ENCODE results near the gene FAM168B. TPM values are rescaled to one million over a fixed set of nuclear protein-coding genes. Genes with fewer than 3 reads are reported as not detected.
A peak's percentile ranks its signal among the peaks of the same experiment; 100 is the strongest.
"Not testable (repeated sequence)": the region's sequence is repeated elsewhere in the genome, so short reads cannot be mapped to it uniquely, and the experiment has no call there.

The FAM168B gene, protein sequence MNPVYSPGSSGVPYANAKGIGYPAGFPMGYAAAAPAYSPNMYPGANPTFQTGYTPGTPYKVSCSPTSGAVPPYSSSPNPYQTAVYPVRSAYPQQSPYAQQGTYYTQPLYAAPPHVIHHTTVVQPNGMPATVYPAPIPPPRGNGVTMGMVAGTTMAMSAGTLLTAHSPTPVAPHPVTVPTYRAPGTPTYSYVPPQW
- total RNA-seq, result 10 to 100 TPM; 61.5 to 69.9 TPM

DNA sequence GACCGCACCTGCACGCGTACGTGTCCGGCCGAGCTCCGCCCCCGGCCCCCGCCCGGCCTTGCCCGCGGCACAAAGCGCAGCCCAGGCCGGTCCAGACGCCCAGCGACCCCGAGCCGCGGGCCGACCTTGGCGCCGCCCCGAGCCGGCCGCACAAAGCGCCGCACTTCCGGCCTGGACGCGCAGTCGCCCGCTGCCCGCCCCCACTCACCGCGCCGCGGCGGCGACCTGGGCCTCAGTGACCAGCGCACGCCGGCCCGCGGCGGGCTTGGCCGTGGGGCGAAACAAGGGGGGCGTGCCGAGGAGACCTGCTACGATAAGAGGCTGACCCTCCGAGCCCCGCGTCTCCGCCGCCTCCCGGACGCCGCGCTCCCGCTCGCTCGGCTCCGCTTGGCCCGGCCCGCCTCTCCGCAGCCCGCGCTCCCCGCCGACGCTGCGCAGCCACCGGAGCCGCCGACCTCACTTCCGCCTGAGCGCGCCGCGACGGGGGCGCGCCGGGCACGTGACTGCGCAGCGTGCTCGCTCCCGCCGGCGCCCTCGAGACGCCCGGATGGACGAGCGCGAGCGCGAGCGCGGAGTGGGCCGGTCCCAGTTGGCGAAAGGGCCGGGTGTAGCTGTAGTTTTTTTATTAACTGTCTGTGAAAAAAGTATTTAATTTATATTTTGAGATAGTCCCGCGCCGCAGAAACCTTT is at the start of gene FAM168B:
Gene FAM168B (minus strand): TSS at position 455 of the 690 bp plus-strand sequence. CDS start 10,814 bp downstream, outside the sequence.
- Mint-ChIP-seq H3K27ac (peak within 1 kb of the TSS; percentile 95 to 98), H3K36me3 (peaks cover 0 to 17% of the 10 kb centered on the region in 2 donors), H3K9me3 (no peaks in the 10 kb centered on the region)
- ATAC-seq, result peak; percentile 86 to 90
- peak; percentile 91 to 93 for DNase-seq (ENCODE audit: low spot score in 2 of 2)

DNA sequence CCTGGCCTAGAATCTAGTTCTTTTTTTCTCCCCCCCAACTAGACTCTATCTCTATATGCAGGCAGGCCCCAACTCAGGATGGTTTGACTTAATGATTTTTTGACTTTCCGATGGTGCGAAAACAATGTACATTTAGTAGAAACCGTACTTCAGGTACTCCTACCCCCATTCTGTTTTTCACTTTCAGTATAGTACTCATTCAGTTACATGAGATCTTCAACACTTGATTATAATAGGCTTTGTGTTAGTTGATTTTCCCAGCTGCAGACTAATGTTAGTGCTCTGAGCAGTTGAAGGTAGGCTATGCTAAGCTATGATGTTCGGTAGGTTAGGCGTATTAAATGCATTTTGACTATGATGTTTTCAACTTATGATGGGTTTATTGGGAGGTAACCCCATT is 49.6 kb upstream of the FAM168B start:
- Mint-ChIP-seq H3K36me3 (peaks cover 19 to 20% of the 10 kb centered on the region in 2 donors), H3K27ac (peak overlapping the region in 1 of 2 donors; percentile 48), H3K9me3 (no peaks in the 10 kb centered on the region)
- DNase-seq (ENCODE audit: low spot score in 2 of 2) (no peak), ATAC-seq (peak in 1 of 2 donors; percentile 46)

DNA sequence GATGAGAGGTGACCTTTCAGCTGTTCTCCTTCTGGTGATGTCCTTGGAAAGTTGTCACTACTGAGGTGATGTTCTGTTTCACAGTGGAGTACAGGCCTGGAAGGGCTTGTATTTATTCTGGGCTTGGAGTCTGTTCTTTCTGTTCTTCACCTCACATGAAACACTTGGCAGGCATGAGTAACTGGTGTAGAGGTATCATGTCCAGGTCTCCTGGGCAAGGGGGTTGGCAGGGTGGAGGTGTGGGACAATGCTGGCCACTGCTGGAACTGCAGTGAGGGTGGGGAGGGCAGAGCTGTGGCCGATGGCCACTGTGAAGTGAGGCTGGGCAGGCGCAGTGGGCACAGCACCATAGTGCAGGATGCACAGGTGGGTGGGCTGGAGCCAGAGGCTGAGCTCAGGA is 47.3 kb upstream of the FAM168B start:
- H3K27ac Mint-ChIP-seq, result peak overlapping the region in 1 of 2 donors; percentile 5
- H3K36me3 Mint-ChIP-seq, result peaks cover 19 to 20% of the 10 kb centered on the region in 2 donors
- H3K9me3 Mint-ChIP-seq, result no peaks in the 10 kb centered on the region
- ATAC-seq, result no peak
- no peak for DNase-seq (ENCODE audit: low spot score in 2 of 2)

DNA sequence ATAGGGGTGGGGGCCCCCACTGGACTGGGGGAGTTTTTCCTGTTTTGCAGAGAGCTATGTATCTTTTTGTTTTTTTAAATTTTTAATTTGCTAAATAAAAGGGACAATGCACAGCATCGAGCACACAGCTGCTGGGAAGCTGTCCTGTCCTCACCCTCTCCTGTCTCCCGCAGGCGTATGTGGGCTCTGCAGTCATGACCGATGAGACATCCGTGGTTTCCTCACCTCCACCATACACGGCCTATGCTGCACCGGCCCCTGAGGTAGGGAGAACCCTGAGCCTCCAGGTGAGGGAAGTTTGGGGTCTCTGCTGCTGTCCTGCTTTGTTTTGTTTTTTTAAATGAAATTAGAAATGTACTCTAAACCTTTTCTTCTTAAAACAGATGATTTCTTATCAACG is 39.5 kb upstream of the FAM168B start:
- no peak for DNase-seq (ENCODE audit: low spot score in 2 of 2)
- H3K27ac Mint-ChIP-seq, result peak overlapping the region in 1 of 2 donors; percentile 58
- H3K9me3 Mint-ChIP-seq, result no peaks in the 10 kb centered on the region
- peak in 1 of 2 donors; percentile 74 for ATAC-seq
- H3K36me3 Mint-ChIP-seq, result peaks cover 15 to 25% of the 10 kb centered on the region in 2 donors

DNA sequence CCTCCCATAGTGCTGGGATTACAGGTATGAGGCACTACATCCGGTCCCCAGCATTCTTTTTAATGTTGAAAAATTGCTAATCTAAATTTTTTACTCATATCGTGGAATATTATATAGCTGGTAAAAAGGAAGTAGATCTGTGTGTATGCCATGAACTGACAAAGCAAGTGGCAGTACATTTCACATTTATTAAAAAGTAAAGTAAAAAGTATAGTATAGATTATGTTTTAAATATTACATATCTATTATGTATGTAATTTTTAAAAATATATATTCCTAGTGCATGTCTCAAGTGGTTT is 37.0 kb upstream of the FAM168B start:
- DNase-seq (ENCODE audit: low spot score in 2 of 2) (no peak), ATAC-seq (no peak)
- Mint-ChIP-seq H3K27ac (no peak overlapping the region), H3K36me3 (peaks cover 20 to 40% of the 10 kb centered on the region in 2 donors), H3K9me3 (no peaks in the 10 kb centered on the region)

DNA sequence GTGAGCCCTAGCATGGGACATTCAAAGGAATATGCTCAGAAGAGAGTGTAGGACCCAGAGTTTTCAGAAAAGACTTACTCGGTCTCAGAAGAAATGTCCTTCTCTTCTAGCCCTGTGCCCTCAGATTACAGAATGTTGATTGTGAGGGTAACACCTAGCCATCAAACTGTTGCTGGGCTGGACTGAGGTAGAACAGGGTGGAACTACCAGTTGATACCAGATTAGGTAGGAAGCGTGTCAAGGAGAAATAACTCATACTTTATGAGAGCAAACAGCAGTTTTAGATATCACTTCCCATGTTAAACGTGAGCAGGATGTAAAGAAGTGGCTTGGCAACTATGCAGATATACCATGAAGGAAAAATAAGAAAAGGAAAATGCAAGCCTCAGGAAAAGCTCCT is 34.7 kb upstream of the FAM168B start:
- no peak overlapping the region for H3K27ac Mint-ChIP-seq
- ATAC-seq (no peak), DNase-seq (ENCODE audit: low spot score in 2 of 2) (no peak)
- peaks cover 20 to 46% of the 10 kb centered on the region in 2 donors for H3K36me3 Mint-ChIP-seq
- H3K9me3 Mint-ChIP-seq, result no peaks in the 10 kb centered on the region

DNA sequence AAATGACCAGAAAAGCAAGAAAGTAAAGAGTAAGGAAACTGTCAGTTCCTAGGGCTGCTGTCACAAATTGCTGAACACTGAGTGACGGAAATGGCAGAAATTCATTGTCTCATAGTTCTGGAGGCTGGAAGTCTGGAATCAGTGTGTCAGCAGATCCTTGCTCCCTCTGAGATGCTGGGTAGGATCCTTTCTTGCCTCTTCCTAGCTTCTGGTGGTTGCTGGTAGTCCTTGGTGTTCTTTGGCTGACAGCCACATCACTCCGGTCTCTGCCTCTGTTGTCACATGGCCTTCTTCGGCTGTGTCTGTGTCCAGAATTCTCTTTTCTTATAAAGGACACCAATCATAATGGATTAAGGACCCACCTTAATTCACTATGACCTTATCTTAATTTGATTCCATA is 33.8 kb upstream of the FAM168B start:
- DNase-seq (ENCODE audit: low spot score in 2 of 2) (no peak), ATAC-seq (no peak)
- Mint-ChIP-seq H3K36me3 (peaks cover 20 to 48% of the 10 kb centered on the region in 2 donors), H3K27ac (no peak overlapping the region), H3K9me3 (no peaks in the 10 kb centered on the region)

DNA sequence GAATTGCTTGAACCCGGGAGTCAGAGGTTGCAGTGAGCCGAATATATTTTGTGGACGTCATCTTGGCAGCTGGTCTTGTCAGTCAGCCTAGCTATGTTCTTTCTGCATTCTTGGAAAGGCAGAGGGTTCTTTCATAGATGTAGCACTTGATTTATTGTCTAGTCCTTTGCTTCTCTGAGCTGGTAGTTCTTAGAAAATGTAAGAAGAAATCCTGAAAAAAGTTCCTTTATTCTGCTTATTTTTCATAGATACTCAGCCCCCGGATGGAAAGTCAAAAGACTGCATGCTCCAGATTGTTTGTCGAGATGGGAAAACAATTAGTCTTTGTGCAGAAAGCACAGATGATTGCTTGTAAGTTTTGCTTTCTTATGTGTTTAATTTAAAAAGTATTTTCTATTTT is 33.2 kb upstream of the FAM168B start:
- no peak overlapping the region for H3K27ac Mint-ChIP-seq
- no peaks in the 10 kb centered on the region for H3K9me3 Mint-ChIP-seq
- peaks cover 20 to 48% of the 10 kb centered on the region in 2 donors for H3K36me3 Mint-ChIP-seq
- DNase-seq (ENCODE audit: low spot score in 2 of 2) (no peak), ATAC-seq (no peak)

DNA sequence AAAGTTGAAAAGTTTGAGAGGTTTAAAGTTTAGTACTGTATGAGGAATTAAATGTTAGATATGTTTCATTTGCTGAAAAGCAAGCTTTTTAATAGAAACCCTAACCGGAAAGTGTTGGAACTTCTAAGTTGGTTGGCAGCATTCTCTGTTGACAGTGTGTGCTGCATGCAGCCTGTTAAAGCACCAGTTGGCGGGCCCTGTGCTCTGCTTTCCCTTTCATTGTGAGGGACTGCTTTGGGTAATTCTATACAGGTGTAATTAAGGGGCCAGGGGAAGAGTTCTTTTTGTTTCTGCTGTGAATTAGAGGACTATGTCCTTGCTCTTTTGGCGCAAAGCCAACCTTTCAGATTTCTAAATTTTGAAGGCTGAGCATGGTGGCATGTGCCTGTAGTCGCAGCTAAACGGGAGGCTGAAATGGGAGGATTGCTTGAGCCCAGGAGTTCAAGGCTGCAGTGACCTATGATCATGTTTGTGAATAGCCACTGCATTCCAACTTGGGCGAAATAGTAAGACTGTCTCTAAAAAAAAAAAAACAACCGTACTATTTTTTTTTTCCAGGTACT is 32.0 kb upstream of the FAM168B start:
- H3K36me3 Mint-ChIP-seq, result peaks cover 20 to 48% of the 10 kb centered on the region in 2 donors
- DNase-seq (ENCODE audit: low spot score in 2 of 2) (no peak), ATAC-seq (no peak)
- H3K27ac Mint-ChIP-seq, result peak overlapping the region in 1 of 2 donors; percentile 77
- no peaks in the 10 kb centered on the region for H3K9me3 Mint-ChIP-seq

DNA sequence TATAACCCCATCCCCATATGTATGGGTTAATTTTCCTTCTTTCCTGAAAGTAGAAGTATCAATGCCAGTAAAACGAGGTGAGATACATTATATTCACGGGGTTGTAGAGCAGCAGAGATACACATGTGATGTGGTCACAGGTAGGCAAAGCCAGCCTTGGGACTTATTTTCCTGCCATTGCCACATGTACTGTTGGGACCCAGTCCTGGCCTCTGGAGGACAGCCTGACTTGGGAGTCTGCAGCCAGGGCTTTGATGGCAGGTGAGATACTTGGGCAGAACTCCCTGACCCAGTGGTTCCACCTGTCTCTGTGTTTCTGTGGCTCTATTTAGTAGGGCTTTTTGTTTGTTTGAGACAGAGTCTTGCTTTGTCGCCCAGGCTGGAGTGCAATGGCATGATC is 29.9 kb upstream of the FAM168B start:
- ATAC-seq, result no peak

DNA sequence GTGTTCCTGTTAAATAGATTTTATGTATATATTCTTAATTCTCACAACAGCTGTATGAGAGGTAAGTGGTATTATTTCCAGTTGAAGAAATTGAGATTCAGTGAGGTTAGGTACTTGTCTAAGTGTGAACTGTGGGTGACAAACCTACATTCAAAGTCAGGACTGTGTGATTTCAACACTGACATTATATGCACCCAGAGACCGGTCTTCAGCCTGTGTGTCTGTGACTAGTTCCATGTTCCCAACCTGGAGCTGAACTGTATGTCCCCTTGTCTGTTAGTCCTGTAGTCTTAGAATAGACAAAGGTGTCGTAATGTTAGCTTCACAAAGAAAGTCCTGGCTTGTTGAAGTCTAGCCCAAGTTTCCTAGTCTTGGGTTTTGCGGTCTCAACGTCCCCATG is 29.2 kb upstream of the FAM168B start:
- H3K36me3 Mint-ChIP-seq, result peaks cover 5 to 20% of the 10 kb centered on the region in 2 donors
- no peaks in the 10 kb centered on the region for H3K9me3 Mint-ChIP-seq
- no peak for ATAC-seq
- DNase-seq (ENCODE audit: low spot score in 2 of 2), result no peak
- no peak overlapping the region for H3K27ac Mint-ChIP-seq

More for the DNA sequence above, 29.9 kb upstream of the FAM168B start:
- Mint-ChIP-seq H3K36me3 (peaks cover 5 to 27% of the 10 kb centered on the region in 2 donors), H3K9me3 (no peaks in the 10 kb centered on the region), H3K27ac (no peak overlapping the region)
- no peak for DNase-seq (ENCODE audit: low spot score in 2 of 2)

DNA sequence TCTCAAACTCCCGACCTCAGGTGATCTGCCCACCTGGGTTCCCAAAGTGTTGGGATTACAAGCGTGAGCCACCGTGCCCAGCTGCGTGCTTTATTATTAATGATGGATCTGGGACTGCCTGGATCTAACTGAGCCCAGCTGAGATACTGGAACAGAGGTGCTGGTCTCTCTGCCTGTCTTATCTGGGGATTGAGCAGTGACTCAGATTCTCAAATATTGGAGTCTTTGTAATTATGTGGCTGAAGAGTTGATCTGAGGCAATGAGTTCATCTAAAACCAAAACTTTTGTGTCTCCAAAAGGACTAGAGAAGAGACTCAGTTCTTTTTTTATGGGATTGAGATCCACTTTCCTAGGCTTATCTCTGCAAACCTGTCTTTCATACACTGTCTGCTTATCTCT is 28.2 kb upstream of the FAM168B start:
- Mint-ChIP-seq H3K9me3 (no peaks in the 10 kb centered on the region), H3K27ac (peak overlapping the region in 1 of 2 donors; percentile 55), H3K36me3 (peaks cover 5 to 17% of the 10 kb centered on the region in 2 donors)
- no peak for ATAC-seq
- no peak for DNase-seq (ENCODE audit: low spot score in 2 of 2)

DNA sequence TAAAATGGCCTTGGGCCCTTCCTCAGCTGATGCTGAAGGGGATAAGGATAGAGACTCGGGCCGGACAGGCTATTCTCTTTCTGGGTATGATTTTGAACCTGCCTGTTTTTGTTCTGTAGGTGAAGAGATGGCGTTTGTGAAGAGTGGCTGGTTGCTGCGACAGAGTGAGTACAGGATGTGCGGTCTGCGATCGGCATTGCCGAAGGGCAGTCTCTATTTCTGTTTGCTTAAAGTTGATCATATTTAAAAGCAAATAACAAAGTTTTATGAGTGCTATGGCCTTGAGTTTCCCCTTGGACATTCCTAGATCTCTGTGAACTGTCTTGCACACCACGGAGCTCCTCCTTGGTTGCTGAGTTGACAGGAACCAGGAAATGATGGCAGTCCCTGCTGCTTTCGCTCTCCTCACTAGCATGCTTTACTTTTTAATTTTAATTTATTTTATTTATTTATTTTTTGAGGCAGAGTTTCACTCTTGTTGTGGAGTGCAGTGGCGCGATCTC is 27.6 kb upstream of the FAM168B start:
- Mint-ChIP-seq H3K36me3 (peaks cover 1 to 22% of the 10 kb centered on the region in 2 donors), H3K27ac (no peak overlapping the region), H3K9me3 (no peaks in the 10 kb centered on the region)
- no peak for ATAC-seq
- DNase-seq (ENCODE audit: low spot score in 2 of 2), result no peak

DNA sequence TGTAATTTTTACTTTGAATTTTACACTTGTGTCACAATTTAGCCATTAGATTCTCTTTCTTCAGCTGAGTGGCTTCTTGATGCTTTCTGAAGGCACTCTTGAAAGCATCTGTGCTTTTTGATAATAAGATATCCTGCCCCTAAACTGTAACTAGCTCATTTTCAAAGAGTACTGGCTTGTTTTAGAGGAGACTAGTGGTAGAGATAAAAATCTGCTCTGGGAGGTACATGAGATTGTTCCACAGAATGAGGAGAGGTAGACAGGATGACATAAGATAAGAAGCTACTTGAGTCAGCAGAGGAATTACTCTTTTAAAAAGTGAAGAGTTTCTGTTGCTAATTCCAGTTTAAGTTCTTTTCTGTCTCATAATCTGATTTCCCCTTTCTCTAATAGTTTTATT is 22.5 kb upstream of the FAM168B start:
- Mint-ChIP-seq H3K27ac (peak overlapping the region in 1 of 2 donors; percentile 44), H3K9me3 (peaks cover 0 to 6% of the 10 kb centered on the region in 2 donors), H3K36me3 (peaks cover 12 to 51% of the 10 kb centered on the region in 2 donors)
- DNase-seq (ENCODE audit: low spot score in 2 of 2) (no peak), ATAC-seq (peak in 1 of 2 donors; percentile 38)

DNA sequence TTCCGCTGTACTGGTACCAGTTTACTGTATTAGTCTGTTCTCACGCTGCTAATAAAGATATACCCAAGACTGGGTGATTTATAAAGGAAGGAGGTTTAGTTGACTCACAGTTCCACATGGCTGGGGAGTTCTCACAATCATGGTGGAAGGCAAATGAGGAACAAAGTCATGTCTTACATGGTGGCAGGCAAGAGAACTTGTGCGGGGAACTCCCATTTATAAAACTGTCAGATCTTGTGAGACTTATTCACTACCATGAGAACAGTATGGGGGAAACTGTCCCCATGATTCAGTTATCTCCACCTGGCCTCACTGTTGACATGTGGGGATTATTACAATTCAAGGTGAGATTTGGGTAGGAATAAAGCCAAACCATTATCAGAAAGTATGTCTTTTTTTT is 21.7 kb upstream of the FAM168B start:
- H3K27ac Mint-ChIP-seq; DNase-seq (ENCODE audit: low spot score in 2 of 2); H3K9me3 Mint-ChIP-seq: not testable (repeated sequence)
- ATAC-seq, result peak in 1 of 2 donors; percentile 83
- H3K36me3 Mint-ChIP-seq, result peaks cover 12 to 51% of the 10 kb centered on the region in 2 donors

DNA sequence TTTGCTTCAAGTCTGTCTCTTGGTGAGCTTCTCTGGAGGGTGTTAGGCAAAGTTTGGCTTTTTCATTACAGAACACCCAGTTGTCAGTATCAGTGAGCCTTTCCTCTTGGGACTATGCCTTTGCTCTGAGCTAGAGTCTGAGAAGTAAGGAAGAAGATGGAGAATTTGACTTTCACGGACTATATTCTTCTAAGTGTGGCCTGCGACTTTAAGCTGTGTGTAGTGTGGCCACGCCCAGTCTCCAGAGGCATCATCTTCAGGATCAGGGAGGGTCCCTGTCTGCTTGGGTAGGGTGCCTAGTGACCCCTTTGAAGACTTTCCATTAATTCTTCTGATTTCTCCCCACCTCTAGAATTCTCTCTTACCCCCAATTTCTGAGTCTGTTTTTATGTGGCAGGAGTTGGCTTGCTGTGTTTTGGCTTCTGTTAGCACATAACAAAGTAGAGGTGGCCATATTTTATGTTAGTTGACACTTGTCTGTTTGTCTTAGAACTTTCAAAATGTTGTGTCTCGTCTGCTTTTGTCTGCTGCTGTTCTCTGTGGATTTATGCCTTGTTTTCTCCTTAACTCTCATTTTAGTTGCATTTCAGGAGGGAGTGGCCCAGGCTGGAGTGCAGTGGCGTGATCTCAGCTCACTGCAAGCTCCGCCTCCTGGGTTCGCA is 20.4 kb upstream of the FAM168B start:
- Mint-ChIP-seq H3K27ac (peak overlapping the region in 1 of 2 donors; percentile 2), H3K9me3 (peaks cover 0 to 6% of the 10 kb centered on the region in 2 donors), H3K36me3 (peaks cover 12 to 51% of the 10 kb centered on the region in 2 donors)
- no peak for ATAC-seq
- no peak for DNase-seq (ENCODE audit: low spot score in 2 of 2)

DNA sequence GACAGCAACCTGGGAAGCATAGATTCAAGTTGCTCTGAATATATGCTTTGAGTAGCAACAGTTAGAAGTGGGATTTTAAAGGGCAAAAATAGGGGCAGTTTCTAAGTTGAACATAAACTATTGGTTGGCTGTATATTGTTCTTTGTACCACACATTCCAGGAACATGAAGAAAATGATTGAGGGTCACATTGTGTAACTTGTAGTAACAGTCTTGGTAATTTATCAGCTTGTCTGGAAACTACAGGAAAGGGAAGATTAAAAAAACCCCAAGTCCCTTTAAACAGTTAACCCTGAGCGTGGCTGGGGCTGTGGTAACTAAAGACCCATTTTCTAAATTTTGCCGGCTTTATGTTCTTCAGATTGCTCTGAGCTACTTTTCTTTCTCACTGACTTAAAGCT is 19.3 kb upstream of the FAM168B start:
- peak overlapping the region; percentile 2 to 73 for H3K27ac Mint-ChIP-seq
- ATAC-seq (no peak), DNase-seq (ENCODE audit: low spot score in 2 of 2) (no peak)
- peaks cover 12 to 51% of the 10 kb centered on the region in 2 donors for H3K36me3 Mint-ChIP-seq
- H3K9me3 Mint-ChIP-seq, result peaks cover 0 to 6% of the 10 kb centered on the region in 2 donors
